HepG2 (cell line): ENCODE data around the gene AHR. TPM values are rescaled to one million over a fixed set of nuclear protein-coding genes. Genes with fewer than 3 reads are reported as not detected.
A peak's percentile ranks its signal among the peaks of the same experiment; 100 is the strongest.

Experiments used
- CBX5 ChIP-seq: sonication (generic); formaldehyde crosslinking; IDR thresholded peaks from 2 replicates; pipeline ENCODE4 v1.4.0; 2020; ENCODE audit warnings: missing genetic modification reagents, borderline replicate concordance
- CEBPG ChIP-seq: IDR thresholded peaks from 2 replicates; pipeline ENCODE4 v1.6.1; 2016
- FOXK1 ChIP-seq: sonication (generic); formaldehyde crosslinking; IDR thresholded peaks from 2 replicates; pipeline ENCODE4 v1.4.0; 2020; ENCODE audit warnings: low read depth, missing genetic modification reagents, borderline replicate concordance
- HMG20A ChIP-seq: IDR thresholded peaks from 2 replicates; pipeline ENCODE4 v1.6.1; 2016; ENCODE audit warnings: borderline replicate concordance
- KLF11 ChIP-seq: IDR thresholded peaks from 2 replicates; pipeline ENCODE4 v1.6.1; 2016; ENCODE audit warnings: missing compliant biosample characterization
- MEF2D ChIP-seq: sonication (generic); formaldehyde crosslinking; IDR thresholded peaks from 2 replicates; pipeline ENCODE4 v1.5.1; 2020; ENCODE audit warnings: mild to moderate bottlenecking, missing genetic modification reagents
- NCOA2 ChIP-seq: sonication (generic); formaldehyde crosslinking; IDR thresholded peaks from 2 replicates; pipeline ENCODE4 v1.8.0; 2022; ENCODE audit warnings: inconsistent platforms
- SOX5 ChIP-seq: IDR thresholded peaks from 2 replicates; pipeline ENCODE4 v1.6.1; 2016; ENCODE audit warnings: borderline replicate concordance
- SP4 ChIP-seq: sonication (generic); formaldehyde crosslinking; IDR thresholded peaks from 2 replicates; pipeline ENCODE4 v1.8.1; 2023; ENCODE audit warnings: mild to moderate bottlenecking, missing genetic modification reagents
- WIZ ChIP-seq: sonication (generic); formaldehyde crosslinking; IDR thresholded peaks from 2 replicates; pipeline ENCODE4 v1.5.1; 2020; ENCODE audit warnings: mild to moderate bottlenecking, missing genetic modification reagents
- YEATS2 ChIP-seq: sonication (generic); formaldehyde crosslinking; IDR thresholded peaks from 2 replicates; pipeline ENCODE4 v1.4.0; 2020; ENCODE audit warnings: missing genetic modification reagents, borderline replicate concordance
- ZFP90 ChIP-seq: sonication (generic); formaldehyde crosslinking; IDR thresholded peaks from 2 replicates; pipeline ENCODE4 v1.8.0; 2022; ENCODE audit warnings: missing genetic modification reagents, mild to moderate bottlenecking, inconsistent platforms, borderline replicate concordance
- ZNF234 ChIP-seq: sonication (generic); formaldehyde crosslinking; conservative IDR thresholded peaks from 2 replicates; pipeline ENCODE4 v1.5.1; 2020; ENCODE audit warnings: mild to moderate bottlenecking, missing genetic modification reagents
- ZNF558 ChIP-seq: sonication (generic); formaldehyde crosslinking; IDR thresholded peaks from 2 replicates; pipeline ENCODE4 v1.9.0; 2022; ENCODE audit warnings: mild to moderate bottlenecking, missing genetic modification reagents, borderline replicate concordance
- ZNF563 ChIP-seq: sonication (generic); formaldehyde crosslinking; IDR thresholded peaks from 2 replicates; pipeline ENCODE4 v1.8.0; 2022; ENCODE audit warnings: mild to moderate bottlenecking, moderate library complexity, missing genetic modification reagents
- ZNF564 ChIP-seq: sonication (generic); formaldehyde crosslinking; IDR thresholded peaks from 2 replicates; pipeline ENCODE4 v1.8.1; 2023; ENCODE audit warnings: mild to moderate bottlenecking, missing genetic modification reagents
- ZNF792 ChIP-seq: IDR thresholded peaks from 2 replicates; pipeline ENCODE4 v1.6.1; 2016
- polyA plus RNA-seq, 8 experiments: library from polyadenylated mRNA; depleted of rRNA in 3 of 8; stranded (reverse) in 7 of 8; unstranded in 1 of 8; fragments of >200 nt; fragmentation: Illumina TruSeq in 4 of 8; extraction: Trizol in 4 of 8; gene quantifications; 2 replicates each; pipeline versions ENCODE4 v1.2.1 to v1.2.3, GENCODE V29; 2011 to 2016; ENCODE audit warnings: low read depth in 4 of 8, missing spikeins in 1 of 8, mixed read lengths in 1 of 8; ENCODE audit not compliant: insufficient read depth in 1 of 8
- total RNA-seq, 5 experiments: library from RNA; depleted of rRNA; stranded (reverse); fragments of >200 nt; fragmentation: Illumina TruSeq; extraction: Trizol; gene quantifications; 2 replicates each; pipeline ENCODE4 v1.2.3, GENCODE V29; 2016; ENCODE audit warnings: low read depth in 1 of 5
- TF ChIP-seq, protein P1 (sequence below): sonication (generic); formaldehyde crosslinking; IDR thresholded peaks from 2 replicates; pipeline ENCODE4 v1.4.0; 2020; ENCODE audit warnings: low read depth, mild to moderate bottlenecking, missing genetic modification reagents
- TF ChIP-seq, protein P2 (sequence below): sonication (generic); formaldehyde crosslinking; IDR thresholded peaks from 2 replicates; pipeline ENCODE4 v1.4.0; 2020; ENCODE audit warnings: missing genetic modification reagents
- TF ChIP-seq, protein P3 (sequence below): sonication (generic); formaldehyde crosslinking; IDR thresholded peaks from 2 replicates; pipeline ENCODE4 v1.4.0; 2020; ENCODE audit warnings: mild to moderate bottlenecking, missing genetic modification reagents
- TF ChIP-seq, protein P4 (sequence below): sonication (generic); formaldehyde crosslinking; IDR thresholded peaks from 2 replicates; pipeline ENCODE4 v1.4.0; 2020; ENCODE audit warnings: missing genetic modification reagents, borderline replicate concordance
- TF ChIP-seq, protein P5 (sequence below), 2 experiments: sonication (generic) in 1 of 2; formaldehyde crosslinking in 1 of 2; IDR thresholded peaks; 2 replicates each; pipeline versions ENCODE4 v1.4.0 to v1.6.1; 2018 to 2020; ENCODE audit warnings: missing genetic modification reagents in 2 of 2, borderline replicate concordance in 1 of 2, low read depth in 1 of 2, mild to moderate bottlenecking in 1 of 2, missing biosample characterization in 1 of 2

The AHR gene
- total and polyA plus RNA-seq, 2 of the 13 experiments (the other 11 are each of a cell fraction or from before 2014, with no cell fraction given), result 9.0 to 31.3 TPM

DNA sequence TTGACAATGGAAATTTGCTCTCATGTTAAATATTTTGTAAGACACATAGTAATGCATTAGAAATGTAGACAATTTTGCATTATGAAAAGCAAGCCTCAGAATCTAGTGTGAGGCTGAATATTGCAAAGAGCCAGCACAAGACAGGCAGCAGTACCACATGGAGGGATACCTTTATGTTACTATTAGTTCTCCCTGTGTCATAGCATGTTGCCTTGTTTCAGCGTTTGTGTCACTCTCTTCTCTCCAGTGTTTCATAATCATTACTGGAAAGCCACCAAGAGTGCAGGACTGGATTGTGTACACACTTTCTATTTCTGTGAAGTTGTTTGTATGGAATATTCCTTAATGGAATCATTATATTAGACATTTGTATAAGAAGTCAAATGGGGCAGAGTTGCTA, 8.5 kb downstream of the AHR start (continued):
- TF ChIP-seq NCOA2 (CRISPR knock-in tag) (peak; percentile 45; the same call in 1 of the 2 replicates), HMG20A (peak; percentile 74; the same call in 1 of the 2 replicates), SP4 (no peak), KLF11 (CRISPR knock-in tag) (no peak), ZNF792 (no peak), CEBPG (peak; percentile 60), SOX5 (CRISPR knock-in tag) (peak; percentile 39; the same call in 1 of the 2 replicates), ZNF234 (CRISPR knock-in tag) (no peak), CBX5 (no peak), ZNF564 (CRISPR knock-in tag) (no peak), ZNF558 (CRISPR knock-in tag) (no peak), YEATS2 (CRISPR knock-in tag) (no peak), MEF2D (CRISPR knock-in tag) (peak; percentile 53; the same call in 1 of the 2 replicates), ZNF563 (no peak), ZFP90 (CRISPR knock-in tag) (no peak), FOXK1 (CRISPR knock-in tag) (peak; percentile 29; the same call in 1 of the 2 replicates), WIZ (no peak)
- TF ChIP-seq, protein P1, sequence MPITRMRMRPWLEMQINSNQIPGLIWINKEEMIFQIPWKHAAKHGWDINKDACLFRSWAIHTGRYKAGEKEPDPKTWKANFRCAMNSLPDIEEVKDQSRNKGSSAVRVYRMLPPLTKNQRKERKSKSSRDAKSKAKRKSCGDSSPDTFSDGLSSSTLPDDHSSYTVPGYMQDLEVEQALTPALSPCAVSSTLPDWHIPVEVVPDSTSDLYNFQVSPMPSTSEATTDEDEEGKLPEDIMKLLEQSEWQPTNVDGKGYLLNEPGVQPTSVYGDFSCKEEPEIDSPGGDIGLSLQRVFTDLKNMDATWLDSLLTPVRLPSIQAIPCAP (CRISPR knock-in tag), result no peak
- TF ChIP-seq, protein P2, sequence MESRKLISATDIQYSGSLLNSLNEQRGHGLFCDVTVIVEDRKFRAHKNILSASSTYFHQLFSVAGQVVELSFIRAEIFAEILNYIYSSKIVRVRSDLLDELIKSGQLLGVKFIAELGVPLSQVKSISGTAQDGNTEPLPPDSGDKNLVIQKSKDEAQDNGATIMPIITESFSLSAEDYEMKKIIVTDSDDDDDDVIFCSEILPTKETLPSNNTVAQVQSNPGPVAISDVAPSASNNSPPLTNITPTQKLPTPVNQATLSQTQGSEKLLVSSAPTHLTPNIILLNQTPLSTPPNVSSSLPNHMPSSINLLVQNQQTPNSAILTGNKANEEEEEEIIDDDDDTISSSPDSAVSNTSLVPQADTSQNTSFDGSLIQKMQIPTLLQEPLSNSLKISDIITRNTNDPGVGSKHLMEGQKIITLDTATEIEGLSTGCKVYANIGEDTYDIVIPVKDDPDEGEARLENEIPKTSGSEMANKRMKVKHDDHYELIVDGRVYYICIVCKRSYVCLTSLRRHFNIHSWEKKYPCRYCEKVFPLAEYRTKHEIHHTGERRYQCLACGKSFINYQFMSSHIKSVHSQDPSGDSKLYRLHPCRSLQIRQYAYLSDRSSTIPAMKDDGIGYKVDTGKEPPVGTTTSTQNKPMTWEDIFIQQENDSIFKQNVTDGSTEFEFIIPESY (CRISPR knock-in tag), result no peak
- TF ChIP-seq, protein P3, sequence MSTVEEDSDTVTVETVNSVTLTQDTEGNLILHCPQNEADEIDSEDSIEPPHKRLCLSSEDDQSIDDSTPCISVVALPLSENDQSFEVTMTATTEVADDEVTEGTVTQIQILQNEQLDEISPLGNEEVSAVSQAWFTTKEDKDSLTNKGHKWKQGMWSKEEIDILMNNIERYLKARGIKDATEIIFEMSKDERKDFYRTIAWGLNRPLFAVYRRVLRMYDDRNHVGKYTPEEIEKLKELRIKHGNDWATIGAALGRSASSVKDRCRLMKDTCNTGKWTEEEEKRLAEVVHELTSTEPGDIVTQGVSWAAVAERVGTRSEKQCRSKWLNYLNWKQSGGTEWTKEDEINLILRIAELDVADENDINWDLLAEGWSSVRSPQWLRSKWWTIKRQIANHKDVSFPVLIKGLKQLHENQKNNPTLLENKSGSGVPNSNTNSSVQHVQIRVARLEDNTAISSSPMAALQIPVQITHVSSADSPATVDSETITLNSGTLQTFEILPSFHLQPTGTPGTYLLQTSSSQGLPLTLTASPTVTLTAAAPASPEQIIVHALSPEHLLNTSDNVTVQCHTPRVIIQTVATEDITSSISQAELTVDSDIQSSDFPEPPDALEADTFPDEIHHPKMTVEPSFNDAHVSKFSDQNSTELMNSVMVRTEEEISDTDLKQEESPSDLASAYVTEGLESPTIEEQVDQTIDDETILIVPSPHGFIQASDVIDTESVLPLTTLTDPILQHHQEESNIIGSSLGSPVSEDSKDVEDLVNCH (CRISPR knock-in tag), result no peak
- TF ChIP-seq, protein P4, sequence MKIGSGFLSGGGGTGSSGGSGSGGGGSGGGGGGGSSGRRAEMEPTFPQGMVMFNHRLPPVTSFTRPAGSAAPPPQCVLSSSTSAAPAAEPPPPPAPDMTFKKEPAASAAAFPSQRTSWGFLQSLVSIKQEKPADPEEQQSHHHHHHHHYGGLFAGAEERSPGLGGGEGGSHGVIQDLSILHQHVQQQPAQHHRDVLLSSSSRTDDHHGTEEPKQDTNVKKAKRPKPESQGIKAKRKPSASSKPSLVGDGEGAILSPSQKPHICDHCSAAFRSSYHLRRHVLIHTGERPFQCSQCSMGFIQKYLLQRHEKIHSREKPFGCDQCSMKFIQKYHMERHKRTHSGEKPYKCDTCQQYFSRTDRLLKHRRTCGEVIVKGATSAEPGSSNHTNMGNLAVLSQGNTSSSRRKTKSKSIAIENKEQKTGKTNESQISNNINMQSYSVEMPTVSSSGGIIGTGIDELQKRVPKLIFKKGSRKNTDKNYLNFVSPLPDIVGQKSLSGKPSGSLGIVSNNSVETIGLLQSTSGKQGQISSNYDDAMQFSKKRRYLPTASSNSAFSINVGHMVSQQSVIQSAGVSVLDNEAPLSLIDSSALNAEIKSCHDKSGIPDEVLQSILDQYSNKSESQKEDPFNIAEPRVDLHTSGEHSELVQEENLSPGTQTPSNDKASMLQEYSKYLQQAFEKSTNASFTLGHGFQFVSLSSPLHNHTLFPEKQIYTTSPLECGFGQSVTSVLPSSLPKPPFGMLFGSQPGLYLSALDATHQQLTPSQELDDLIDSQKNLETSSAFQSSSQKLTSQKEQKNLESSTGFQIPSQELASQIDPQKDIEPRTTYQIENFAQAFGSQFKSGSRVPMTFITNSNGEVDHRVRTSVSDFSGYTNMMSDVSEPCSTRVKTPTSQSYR (CRISPR knock-in tag), result no peak
- TF ChIP-seq, protein P5, sequence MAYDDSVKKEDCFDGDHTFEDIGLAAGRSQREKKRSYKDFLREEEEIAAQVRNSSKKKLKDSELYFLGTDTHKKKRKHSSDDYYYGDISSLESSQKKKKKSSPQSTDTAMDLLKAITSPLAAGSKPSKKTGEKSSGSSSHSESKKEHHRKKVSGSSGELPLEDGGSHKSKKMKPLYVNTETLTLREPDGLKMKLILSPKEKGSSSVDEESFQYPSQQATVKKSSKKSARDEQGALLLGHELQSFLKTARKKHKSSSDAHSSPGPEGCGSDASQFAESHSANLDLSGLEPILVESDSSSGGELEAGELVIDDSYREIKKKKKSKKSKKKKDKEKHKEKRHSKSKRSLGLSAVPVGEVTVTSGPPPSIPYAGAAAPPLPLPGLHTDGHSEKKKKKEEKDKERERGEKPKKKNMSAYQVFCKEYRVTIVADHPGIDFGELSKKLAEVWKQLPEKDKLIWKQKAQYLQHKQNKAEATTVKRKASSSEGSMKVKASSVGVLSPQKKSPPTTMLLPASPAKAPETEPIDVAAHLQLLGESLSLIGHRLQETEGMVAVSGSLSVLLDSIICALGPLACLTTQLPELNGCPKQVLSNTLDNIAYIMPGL (CRISPR knock-in tag; IDR thresholded peaks at IDR 0.05; ENCODE audit: borderline replicate concordance in 1 of 2, low read depth in 1 of 2), result no peak
